CD4-positive, alpha-beta T cell treated with Interleukin-2 at 100 ng/mL for 4 hours (primary cell): ENCODE results near the gene IGSF10.

ENCODE experiments used
- DNase-seq: peaks from one replicate; pipeline ENCODE4 v3.0.0-alpha.2; 2020; ENCODE audit warnings: low spot score

Gene IGSF10

DNA sequence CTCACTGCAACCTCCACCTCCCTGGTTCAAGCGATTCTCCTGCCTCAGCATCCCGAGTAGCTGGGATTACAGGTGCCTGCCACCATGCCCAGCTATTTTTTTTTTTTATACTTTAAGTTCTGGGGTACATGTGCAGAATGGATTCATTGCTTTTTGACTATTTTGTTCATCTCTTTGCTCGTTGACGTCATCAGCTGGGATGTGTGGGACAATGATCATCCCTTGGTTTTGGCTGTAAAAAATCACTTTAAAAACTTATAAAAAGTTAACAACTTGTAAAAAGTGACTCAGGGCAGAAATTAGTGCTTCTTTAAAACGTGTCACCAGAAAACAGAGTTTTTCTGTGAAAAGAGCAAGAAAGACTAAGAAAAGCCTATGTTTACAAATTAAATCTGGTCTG is 37.8 kb downstream of the IGSF10 start:
- DNase-seq = no peak

DNA sequence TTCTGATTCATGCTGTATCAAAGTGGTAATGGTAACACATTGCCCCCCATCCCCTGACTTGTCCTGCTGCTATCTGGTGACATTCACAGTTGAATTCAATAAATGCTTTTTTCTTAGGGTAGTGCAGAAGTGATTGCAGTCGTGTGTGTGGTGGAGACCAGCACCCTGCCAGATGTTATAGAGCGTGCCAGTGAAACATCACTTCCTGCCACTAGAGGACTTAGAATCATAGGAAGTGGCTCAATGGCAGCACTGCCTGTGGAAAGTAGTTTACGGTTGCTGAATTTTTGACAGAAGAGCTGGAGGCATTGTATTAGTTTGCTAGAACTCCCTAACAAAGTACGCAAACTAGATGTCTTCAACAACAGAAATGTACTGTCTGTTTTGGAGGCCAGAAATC is 38.9 kb downstream of the IGSF10 start:
- no peak for DNase-seq

DNA sequence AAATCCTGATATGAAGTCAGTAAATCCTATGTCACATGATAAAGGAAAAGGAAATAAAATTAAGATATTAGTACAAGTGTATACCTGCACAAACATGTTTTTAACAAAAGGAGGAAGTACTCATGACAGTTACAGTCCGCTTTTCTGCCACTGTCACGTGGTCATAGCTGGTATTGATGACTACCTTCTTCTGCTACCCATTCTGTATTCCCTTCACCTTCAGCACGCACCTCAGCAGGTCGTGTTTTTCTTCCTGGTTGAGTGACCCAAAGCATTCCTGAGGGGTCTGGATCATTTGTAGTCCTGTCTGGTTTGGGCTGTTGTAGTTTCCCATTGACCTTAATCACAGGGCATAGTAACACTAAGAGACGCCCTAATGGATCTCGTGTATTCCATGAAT is 41.1 kb downstream of the IGSF10 start:
- DNase-seq = no peak

DNA sequence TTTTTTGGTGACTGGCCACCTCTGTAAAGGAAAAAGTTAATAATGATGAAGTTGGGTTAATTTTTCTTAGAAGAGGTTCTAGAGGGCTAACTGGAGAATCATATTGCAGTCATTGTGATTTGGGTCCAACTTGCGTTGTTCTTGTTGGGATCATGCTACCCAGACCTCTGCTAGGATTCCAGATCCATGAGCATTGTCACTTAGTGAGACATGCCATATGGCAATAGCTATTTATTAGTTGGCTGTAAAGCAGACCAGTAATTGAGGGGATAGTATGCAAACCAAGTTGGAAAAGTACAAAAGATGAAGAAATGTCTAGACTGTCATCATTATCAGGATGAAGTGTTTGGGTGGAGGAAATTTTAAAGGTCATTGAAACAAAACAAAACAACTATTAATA is 45.6 kb downstream of the IGSF10 start:
- DNase-seq = no peak

DNA sequence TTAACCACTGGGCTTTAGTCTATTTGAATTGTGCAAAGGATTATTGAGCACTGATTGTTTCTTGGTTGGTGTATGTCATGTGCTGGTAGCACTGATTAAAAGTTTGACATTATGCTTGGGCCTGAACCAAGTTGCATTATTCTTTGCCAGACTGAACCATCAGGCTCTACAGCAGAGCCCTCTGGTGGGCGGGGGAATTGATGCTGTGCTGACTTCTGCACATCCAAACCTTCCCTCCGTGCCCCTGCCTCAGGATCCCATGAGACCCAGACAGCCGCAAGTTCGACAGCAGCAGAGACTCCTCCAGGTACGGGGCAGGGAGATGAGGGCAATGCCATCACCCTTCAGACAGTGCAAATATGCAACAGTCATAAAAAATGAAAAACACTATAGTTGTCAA is 47.9 kb downstream of the IGSF10 start:
- DNase-seq = no peak
